OCI-LY1 (cell line): ENCODE data around the gene AMBN.

Experiments used
- H2AFZ ChIP-seq: fragments of 200-600 bp; sonication (generic), shearing (Covaris generic); 2 replicates; pipeline ENCODE4 v1.6.0; 2014; ENCODE audit warnings: antibody characterized with exemption, mild to moderate bottlenecking, low read length
- H3F3A ChIP-seq: fragments of 200-600 bp; sonication (generic), shearing (Covaris generic); 2 replicates; pipeline ENCODE4 v1.6.0; 2014; ENCODE audit warnings: mild to moderate bottlenecking, antibody characterized with exemption, low read length, moderate library complexity; ENCODE audit not compliant: insufficient read depth
- H3K27ac ChIP-seq: fragments of 200-600 bp; sonication (generic); 2 replicates; pipeline ENCODE4 v1.5.1; 2014; ENCODE audit warnings: low read length, mixed run types, mild to moderate bottlenecking, low read depth; ENCODE audit not compliant: poor library complexity, severe bottlenecking
- H3K27me3 ChIP-seq: fragments of 200-600 bp; sonication (generic); 2 replicates; pipeline ENCODE4 v1.6.0; 2014; ENCODE audit warnings: antibody characterized with exemption, mild to moderate bottlenecking, low read length, moderate library complexity; ENCODE audit not compliant: insufficient read depth
- H3K36me3 ChIP-seq: fragments of 200-600 bp; sonication (generic); 2 replicates; pipeline ENCODE4 v1.6.1; 2014; ENCODE audit warnings: mild to moderate bottlenecking, antibody characterized with exemption, low read length, moderate library complexity, mixed read lengths; ENCODE audit not compliant: insufficient read depth
- H3K4me1 ChIP-seq: fragments of 200-600 bp; sonication (generic); 2 replicates; pipeline ENCODE4 v1.5.1; 2014; ENCODE audit warnings: mild to moderate bottlenecking, low read length, moderate library complexity; ENCODE audit not compliant: insufficient read depth, severe bottlenecking
- H3K4me2 ChIP-seq: fragments of 200-600 bp; sonication (generic), shearing (Covaris generic); 2 replicates; pipeline ENCODE4 v1.6.1; 2014; ENCODE audit warnings: low read length
- H3K4me3 ChIP-seq: fragments of 200-600 bp; sonication (generic); 2 replicates; pipeline ENCODE4 v1.5.1; 2014; ENCODE audit warnings: low read length, low read depth, mild to moderate bottlenecking, mixed read lengths; ENCODE audit not compliant: poor library complexity, severe bottlenecking
- H3K79me2 ChIP-seq: fragments of 200-600 bp; shearing (Covaris generic); 2 replicates; pipeline ENCODE4 v1.6.1; 2016; ENCODE audit warnings: mixed run types, low read length, mixed read lengths; ENCODE audit not compliant: insufficient read depth
- H3K9ac ChIP-seq: fragments of 200-600 bp; sonication (generic), shearing (Covaris generic); 2 replicates; pipeline ENCODE4 v1.6.1; 2014; ENCODE audit warnings: mild to moderate bottlenecking, low read length, mixed read lengths
- H3K9me2 ChIP-seq: fragments of 200-600 bp; sonication (generic), shearing (Covaris generic); 2 replicates; pipeline ENCODE4 v1.6.1; 2014; ENCODE audit warnings: low read depth, mild to moderate bottlenecking, low read length, mixed read lengths
- H3K9me3 ChIP-seq: fragments of 200-600 bp; shearing (Covaris generic); 2 replicates; pipeline ENCODE4 v1.6.1; 2014; ENCODE audit warnings: low read length, mixed read lengths
- H4K20me1 ChIP-seq: fragments of 200-600 bp; sonication (generic), shearing (Covaris generic); 2 replicates; pipeline ENCODE4 v1.6.0; 2016; ENCODE audit warnings: mild to moderate bottlenecking, low read length; ENCODE audit not compliant: insufficient read depth
- CTCF ChIP-seq: fragments of 200-600 bp; sonication (generic), shearing (Covaris generic); IDR thresholded peaks from 2 replicates; pipeline ENCODE4 v1.5.1; 2017; ENCODE audit warnings: mild to moderate bottlenecking, antibody characterized with exemption, low read length, moderate library complexity, mixed read lengths
- EZH2 ChIP-seq: fragments of 200-600 bp; sonication (generic), shearing (Covaris generic); IDR thresholded peaks from 2 replicates; pipeline ENCODE4 v1.8.0; 2017; ENCODE audit warnings: borderline replicate concordance, mixed run types, mild to moderate bottlenecking, antibody characterized with exemption, low read length, moderate library complexity, mixed read lengths

Gene AMBN

GRCh38 chr4:70591955-70592582, at the start of gene AMBN:
Gene AMBN, plus strand, starts transcription at chr4:70592256. Its CDS starts 103 bp downstream, at chr4:70592359.
- TF ChIP-seq CTCF: no peak
- TF ChIP-seq EZH2: no peak
- Histone ChIP-seq H3K9me2 (no peaks in the 10 kb centered on the region), H3F3A (no peaks in the 10 kb centered on the region), H3K27me3 (no peaks in the 10 kb centered on the region), H2AFZ (no peak within 1 kb of the TSS), H3K4me1 (peaks cover 3% of the 10 kb centered on the region), H3K9me3 (no peaks in the 10 kb centered on the region), H3K36me3 (no peaks in the 10 kb centered on the region), H3K27ac (no peak within 1 kb of the TSS), H3K9ac (no peak within 1 kb of the TSS), H3K79me2 (no peaks in the 10 kb centered on the region), H4K20me1 (no peaks in the 10 kb centered on the region), H3K4me3 (no peak within 1 kb of the TSS), H3K4me2 (no peak within 1 kb of the TSS)

- no peaks in the 10 kb centered on the region for H3K9me3 ChIP-seq
- no peaks in the 10 kb centered on the region for H3K27me3 ChIP-seq
- H2AFZ ChIP-seq: no peak overlapping the region
- no peaks in the 10 kb centered on the region for H3K9me2 ChIP-seq
- no peaks in the 10 kb centered on the region for H3K36me3 ChIP-seq
- H3F3A ChIP-seq: no peaks in the 10 kb centered on the region
- no peak overlapping the region for H3K4me3 ChIP-seq
- no peaks in the 10 kb centered on the region for H3K4me1 ChIP-seq
- H3K9ac ChIP-seq: no peak overlapping the region
- H3K79me2 ChIP-seq: no peaks in the 10 kb centered on the region
- no peak overlapping the region for H3K27ac ChIP-seq
- H3K4me2 ChIP-seq: no peak overlapping the region
- TF ChIP-seq CTCF (peak; percentile 65), EZH2 (no peak)
- no peaks in the 10 kb centered on the region for H4K20me1 ChIP-seq
Observed at GRCh38 chr4:70544279-70544868, 47.7 kb upstream of the AMBN start.

GRCh38 chr4:70556856-70557255, 35.2 kb upstream of the AMBN start:
- Histone ChIP-seq H3F3A (no peaks in the 10 kb centered on the region), H3K4me1 (no peaks in the 10 kb centered on the region), H3K79me2 (no peaks in the 10 kb centered on the region), H3K4me3 (no peak overlapping the region), H3K4me2 (no peak overlapping the region), H3K9me2 (no peaks in the 10 kb centered on the region), H2AFZ (no peak overlapping the region), H3K27me3 (no peaks in the 10 kb centered on the region), H3K9me3 (no peaks in the 10 kb centered on the region), H3K9ac (no peak overlapping the region), H3K27ac (no peak overlapping the region), H4K20me1 (no peaks in the 10 kb centered on the region), H3K36me3 (no peaks in the 10 kb centered on the region)
- TF ChIP-seq EZH2 (no peak), CTCF (no peak)
